ENCODE measurements around the gene RALGAPA2.

Gene RALGAPA2

DNA sequence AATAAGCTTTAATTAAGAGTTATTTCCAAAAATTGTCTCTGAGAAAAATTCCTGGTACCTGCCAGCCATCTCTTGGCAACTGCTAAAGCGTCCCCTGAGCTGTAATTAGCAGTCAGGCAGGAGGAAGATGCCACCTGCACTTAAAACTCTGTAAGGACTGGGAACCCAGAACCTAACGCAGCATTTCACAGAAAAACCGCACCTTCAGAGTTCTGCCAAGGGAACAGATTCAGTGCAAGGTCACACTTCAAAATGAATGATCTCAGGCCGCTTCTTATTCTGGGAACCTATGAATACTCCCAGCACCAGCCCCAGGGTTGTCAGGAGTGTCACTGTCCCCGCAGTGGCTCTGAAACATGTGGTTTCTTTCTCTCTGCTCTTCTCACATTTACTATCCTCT, 307.8 kb downstream of the RALGAPA2 start:
- no peak for DNase-seq (ENCODE audit: low spot score)

DNA sequence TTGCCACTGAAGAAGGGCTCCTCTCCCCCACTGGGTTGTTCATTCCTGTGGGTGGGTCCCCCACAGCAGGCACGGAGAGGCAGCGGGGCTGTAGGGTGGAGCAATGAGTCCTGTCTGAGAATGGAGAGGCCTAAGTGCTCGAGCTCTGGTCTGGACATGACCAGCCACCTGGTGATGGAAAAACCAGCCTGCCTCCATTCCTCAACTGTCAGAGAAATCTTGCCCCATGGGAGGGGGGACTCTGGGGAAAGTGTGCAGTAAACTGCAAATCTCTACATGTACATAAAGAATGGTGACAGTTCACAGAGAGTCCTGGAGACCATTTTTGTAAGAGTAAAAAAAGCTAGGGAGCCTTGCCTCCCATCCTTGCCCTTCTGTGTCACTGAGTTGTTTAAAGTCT, 310.5 kb downstream of the RALGAPA2 start:
- no peak for DNase-seq (ENCODE audit: low spot score)

DNA sequence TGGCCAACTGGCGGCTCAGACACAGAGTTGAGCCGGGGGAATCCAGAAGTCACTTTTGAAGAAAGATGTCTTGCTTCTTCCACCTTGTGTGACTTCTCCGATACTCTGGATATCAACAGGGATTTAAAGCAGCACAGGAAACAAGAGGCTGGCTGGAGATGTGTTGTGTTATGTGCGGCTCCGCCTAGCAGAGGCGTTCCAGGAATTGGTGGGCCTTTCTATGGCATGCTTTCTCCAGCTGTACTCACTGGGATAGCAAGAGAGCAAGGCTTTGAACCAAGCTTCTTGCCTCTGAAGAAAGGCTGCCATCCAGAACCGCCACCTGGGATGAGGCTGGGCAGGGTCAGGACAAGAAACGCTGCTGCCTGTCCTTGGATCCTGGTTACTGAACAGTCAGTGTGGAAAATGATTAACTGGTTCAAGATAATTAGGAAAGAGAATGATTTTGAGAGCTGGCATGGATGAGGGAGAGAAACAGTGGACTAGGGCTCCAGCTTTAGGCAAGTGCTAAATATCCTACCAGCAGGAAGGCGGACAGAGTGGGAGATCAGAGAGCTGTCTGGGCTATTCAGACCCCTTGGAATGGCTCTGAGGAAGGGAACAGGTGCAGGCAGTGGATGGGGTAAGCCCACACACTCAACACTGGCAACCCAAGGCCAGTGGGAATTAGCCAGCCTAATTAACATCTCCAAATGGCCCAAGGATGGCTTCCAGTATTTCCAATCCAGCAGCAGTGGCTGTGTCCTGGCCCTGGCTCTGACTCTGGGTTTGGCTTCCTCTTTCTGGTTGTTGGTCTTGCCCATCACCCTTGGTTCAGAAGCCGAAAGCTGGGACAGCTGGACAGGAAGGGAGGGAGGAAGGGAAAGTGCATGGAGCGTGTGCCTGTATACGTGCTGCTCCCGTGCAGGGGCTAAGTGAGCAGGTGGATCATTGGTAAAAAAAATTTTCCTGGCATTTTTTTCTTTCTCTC, 312.6 kb downstream of the RALGAPA2 start:
- no peak for DNase-seq (ENCODE audit: low spot score)

DNA sequence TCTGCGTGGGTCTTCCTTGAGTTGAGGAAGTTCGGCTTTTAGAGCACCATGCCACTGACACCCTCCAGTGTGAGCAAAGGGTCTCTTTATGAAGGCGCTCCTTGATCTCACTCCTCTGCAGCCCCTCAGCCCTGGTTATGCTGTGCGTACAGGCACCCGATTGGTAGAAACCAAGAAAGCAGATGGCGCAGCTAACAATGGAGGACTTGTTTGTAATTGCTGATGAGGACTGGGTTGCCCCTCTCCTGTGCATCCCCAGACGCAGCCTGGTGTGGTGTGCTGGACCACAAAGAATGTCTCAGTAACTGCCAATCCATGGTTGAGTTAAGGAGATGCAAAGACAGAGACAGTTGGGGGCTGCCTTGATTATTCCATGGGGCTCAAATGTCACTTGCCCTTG, 314.3 kb downstream of the RALGAPA2 start:
- no peak for DNase-seq (ENCODE audit: low spot score)

DNA sequence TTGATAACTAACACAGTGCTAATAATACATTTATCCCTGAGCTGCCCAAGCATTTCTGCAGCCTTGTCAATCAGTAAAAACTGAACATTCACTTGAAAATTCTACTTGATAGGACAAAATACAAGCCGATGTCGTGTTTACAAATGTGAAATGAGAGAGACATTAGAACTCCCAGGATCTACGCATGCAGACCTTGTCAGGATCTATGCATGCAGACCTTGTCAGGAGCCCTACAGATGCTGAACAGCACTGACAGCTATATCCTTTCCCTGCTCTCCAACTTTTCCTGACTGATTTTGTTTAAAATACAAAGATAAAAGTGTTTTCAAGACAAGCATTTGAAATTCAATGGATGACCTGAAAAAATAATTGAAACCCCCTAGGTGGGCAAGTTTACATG, 315.6 kb downstream of the RALGAPA2 start:
- no peak for DNase-seq (ENCODE audit: low spot score)

DNA sequence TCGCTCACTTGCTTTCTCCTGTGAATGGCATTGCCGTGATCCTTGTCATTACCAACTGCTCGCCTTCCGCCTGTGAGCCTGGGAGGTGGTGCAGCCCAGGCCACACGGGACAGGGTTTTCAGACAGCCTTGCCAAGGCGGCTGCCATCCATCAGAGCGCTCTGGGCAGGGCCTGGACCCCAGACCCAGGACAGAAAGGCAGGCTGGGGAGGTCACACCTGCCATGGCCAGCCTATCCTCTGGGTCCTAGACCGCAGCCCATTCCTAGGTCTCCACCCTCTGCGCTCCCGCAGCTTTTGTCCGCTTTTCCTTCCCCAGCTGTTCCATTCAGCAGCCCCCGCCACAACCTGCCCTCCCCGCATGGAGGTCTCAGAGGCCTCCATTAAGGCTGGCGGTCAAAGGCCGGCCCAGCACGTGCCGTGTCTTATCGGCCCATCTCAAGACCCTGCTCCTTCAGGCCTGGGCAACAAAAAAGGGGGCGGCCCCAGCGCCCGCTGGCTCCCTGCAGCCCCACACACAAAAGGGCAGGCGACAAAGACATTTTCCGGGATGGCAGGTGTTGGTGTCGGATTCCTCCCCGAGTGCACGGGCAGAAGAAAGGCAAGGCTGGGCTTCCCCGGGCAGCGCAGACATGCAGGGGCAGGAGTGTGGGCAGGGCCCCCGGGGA, 316.4 kb downstream of the RALGAPA2 start:
- no peak for DNase-seq (ENCODE audit: low spot score)

DNA sequence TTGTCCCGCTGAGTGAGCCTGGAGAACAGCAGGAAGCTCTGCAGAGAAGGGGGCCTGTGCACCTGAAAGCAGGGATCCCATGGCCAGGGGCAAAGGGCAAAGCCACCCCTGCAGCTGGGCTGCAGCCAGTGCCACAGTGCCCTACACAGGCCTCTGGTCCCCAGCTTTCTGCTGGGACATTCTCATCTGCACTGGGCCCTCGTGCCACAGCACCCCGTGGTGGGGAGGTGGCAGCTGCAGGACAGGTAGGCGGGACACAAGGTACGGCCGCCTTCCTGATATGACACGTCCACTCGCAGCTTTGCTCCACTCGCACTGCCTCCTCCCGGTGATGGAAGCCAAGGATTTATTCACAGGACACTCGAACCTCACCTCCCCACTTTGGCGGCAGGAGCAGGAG, 317.4 kb downstream of the RALGAPA2 start:
- no peak for DNase-seq (ENCODE audit: low spot score)

DNA sequence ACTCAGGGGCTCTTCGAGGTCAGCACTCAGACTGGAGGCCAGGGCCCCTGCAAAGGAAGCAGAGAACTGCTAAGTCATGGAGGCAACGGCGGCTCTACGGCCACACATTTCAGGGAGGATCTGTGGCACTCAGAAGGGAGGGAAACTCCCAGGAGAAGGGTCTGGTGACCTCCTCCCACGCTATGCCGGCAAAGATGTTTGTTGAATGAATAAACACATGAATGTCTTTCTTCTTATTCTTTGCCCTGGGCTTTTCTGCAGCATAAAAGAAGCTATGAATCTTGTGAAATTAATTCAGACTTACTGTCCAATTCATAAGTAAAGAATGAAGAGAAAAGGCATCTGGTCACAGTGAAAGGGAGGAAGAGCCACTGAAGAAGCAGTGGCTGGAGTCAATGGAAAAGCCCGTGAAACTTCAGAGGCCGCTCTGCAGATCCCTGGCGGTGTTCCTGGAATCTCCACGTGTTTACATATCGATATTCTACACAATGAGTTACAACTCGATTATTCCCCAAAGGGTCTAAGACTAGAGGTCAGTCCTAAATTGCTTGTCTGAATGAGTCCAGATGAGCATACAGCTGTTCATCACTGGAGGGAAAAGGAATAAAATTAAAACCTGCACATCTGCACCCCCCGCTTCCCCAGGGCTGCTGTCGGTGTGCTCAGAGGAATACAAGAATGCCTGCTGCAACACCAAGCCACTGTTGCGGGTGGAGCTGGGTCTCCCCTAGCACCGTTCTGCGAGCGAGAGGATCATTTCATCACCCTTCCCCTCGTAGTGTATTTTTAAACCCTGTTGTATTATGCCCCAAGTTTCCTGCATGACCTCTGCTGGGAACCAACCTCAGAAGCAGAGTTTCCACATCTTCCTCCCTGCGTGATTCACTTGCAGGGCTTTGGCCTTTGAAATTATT, 319.0 kb downstream of the RALGAPA2 start:
- no peak for DNase-seq (ENCODE audit: low spot score)

DNA sequence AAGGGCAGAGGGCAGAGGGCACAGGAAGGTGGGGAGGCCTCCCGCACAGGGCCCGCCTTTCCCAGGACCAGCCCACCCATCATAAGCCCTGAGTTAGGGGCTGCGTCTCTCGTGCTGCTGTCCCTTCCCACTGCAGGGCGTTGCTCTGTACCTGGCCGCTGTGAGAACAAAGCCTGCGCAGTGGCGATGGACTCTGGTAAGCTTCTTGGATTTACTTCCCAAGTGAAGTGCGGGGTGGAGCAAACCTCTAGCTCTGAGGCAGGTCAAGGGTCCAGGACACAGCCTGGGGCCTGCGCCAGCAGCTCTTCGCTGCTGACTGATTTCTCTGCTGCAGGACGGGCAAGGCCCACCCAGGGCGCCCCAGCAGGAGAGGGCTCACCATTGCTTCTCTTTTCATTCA, 320.7 kb downstream of the RALGAPA2 start:
- DNase-seq (ENCODE audit: low spot score): no peak

DNA sequence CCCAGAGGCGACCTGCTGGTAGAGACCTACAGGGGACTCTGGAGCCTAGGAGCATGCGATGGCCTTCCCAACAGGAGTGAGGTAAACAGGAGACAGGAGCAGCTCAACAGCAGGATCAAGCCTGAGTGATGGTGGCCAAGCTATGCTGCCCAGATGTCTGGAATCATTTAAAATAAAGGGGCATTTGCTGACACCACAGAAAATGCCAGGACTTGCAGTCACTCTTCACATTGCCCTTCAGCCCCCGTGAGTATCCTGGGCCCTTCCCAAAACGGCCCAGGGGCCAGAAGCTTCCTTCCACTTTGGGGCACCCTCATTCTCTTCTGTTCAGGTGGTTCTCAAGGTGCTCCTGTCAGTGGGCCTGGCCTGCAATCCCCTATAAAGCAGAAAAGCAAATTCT, 321.3 kb downstream of the RALGAPA2 start:
- DNase-seq (ENCODE audit: low spot score): no peak

DNA sequence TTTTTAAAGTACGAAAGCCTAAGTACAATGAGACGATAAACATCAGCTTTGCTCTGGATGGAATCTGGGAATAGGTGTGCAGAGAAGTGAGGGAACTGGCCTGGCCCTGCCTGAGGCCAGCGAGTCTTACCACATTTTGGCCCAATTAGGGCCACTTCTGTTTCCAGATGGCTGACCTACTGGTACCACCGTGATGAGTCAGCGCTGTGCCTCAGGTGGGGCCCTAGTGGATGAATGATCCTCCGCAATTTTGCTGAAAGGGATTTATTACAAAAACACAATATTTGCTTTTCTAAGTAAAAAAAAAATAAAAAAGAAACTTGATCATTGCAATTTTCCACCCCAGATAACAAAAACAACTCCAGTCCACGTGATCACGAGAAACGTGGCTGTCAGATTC, 322.1 kb downstream of the RALGAPA2 start:
- DNase-seq (ENCODE audit: low spot score): no peak

DNA sequence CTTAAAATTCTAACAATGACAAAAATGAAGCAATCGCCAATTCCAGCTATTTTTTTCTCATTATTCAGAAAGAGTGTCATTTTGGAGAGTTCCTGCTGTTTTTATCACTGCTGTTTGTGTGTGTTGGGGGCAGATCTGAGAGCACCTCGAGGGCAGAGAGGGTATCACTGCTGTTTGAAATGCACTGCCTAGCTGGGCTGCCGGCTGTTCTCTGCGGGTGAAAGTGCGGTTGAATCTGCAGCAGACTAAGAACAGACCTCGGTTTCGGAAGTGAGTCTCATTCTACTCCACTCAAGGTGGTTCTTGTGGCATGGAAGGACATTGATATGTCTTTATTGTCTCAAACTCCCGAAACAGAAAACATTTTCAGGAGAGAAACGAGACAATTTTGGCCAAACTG, 326.3 kb downstream of the RALGAPA2 start:
- no peak for DNase-seq (ENCODE audit: low spot score)

DNA sequence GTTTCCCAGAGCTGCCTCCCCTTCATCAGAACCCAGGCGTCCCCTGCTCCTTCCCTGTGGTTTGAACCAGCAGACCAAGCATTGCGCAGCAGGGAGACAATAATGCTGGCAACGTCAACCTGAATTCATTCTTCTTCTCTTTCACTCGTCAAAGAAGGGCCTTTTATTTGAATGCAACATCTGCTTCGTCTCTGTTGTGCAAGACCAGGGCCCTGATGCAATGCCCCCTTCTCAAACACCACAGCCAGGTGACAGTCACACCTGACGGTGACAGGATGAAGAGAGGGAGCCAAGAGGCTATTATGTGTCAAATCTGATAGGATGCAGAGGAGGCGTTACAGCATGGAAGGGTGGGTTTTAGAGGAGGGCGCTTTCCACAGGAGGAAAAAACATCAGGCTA, 336.6 kb downstream of the RALGAPA2 start:
- DNase-seq (ENCODE audit: low spot score): no peak

DNA sequence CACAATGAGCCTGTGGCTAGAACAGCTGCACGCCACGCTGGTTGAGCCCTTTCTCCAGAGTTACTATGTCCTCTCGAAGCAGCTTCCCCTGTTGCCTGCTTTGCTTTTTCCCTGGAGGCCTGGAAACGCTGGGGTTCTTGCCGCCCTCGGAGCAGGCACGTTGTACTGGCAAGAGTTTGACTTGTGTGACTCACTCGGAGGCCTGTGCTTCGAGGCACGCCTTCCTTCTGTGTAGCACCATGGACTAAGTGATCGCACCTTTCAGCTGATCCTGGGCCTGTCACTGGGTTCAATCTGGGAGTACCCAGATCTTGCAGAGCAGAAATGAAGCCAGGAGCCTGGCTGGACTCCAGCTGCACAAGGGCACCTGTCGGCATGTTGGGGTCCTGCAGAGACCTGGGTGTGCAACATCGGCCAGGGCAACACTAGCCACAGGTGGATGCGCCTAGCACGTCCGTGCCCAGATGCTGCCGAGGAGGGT, 339.3 kb downstream of the RALGAPA2 start:
- DNase-seq (ENCODE audit: low spot score): no peak

DNA sequence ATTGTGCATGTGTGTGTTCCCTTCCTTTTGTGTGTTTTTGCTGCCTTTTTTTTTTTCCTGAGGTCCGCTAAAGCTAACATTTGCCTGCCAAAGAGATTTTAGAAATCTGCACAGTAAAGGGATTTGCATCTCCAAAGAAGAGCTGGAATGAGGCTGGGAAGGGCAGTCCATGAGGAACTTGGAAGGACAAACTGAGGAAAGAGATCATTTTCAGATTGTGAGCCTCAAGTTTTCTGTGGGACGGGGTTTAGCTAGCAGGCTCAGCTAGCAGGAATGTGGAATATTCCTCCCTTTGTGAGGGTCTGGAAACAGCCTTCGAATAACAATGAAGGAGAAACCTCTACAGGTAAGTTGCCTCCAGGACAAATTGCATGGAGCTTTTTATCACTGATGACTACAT, 340.8 kb downstream of the RALGAPA2 start:
- no peak for DNase-seq (ENCODE audit: low spot score)

DNA sequence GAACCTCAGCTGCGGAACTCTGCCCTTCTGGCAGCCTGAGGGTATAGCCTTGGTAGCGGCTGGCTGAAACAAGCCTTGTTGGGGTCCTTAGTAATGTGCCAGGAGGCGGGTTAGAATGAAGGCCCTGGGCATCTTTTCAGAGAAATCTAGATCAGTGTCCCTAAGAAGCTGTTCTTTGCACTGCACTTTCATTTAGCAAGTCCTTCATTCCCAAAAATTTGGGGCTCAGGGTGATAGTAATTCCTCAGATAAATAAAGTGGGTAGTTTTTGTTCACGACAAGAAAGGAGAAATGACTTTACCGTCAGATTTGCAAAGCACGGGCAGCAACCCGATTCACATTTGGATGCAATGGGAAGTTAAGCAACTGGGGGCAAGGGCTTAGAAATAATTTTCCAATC, 341.4 kb downstream of the RALGAPA2 start:
- no peak for DNase-seq (ENCODE audit: low spot score)

DNA sequence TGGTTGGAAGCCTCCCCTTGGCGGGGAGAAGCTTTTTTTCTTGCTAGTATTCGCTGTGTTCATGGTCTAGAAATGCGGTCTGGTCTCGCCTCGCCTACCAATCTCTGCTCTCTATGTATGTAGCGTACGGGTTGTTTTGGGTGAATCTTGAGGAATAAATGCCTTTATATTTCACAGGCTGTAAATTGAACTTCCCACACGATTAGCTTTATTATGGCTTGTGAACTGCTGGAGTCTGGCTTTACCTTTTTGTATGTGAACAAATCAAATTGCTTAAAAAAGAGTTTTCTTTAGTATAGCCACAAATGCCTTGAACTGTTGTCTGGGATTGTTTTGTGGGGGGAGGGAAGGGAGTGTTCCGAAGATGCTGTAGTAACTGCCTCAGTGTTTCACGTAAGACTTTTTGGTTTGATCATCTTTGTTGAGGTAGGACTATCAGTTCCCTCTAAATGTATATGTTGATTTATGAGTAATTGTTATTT, 342.3 kb downstream of the RALGAPA2 start:
- DNase-seq (ENCODE audit: low spot score): no peak

DNA sequence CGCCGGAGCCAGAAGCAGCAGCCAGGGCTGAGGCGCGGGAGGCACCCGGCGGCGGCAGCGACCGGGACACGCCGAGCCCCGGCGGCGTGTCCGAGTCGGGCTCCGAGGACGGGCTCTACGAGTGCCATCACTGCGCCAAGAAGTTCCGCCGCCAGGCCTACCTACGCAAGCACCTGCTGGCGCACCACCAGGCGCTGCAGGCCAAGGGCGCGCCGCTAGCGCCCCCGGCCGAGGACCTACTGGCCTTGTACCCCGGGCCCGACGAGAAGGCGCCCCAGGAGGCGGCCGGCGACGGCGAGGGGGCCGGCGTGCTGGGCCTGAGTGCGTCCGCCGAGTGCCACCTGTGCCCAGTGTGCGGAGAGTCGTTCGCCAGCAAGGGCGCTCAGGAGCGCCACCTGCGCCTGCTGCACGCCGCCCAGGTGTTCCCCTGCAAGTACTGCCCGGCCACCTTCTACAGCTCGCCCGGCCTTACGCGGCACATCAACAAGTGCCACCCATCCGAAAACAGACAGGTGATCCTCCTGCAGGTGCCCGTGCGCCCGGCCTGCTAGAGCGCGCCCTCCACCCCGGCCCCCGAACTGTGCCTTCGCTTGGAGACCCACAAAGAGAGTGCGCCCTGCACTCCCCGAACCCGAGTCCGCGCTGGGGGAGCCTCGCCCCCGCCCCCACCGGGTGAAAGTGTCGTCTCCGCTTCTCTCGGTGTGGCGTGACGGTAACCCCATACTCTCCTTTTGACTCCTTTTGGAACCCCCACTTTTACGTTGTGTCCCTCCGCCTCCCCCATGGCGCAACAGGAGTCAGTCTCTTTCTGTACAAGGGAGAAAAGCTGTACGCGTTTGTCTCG, 343.0 kb downstream of the RALGAPA2 start:
- no peak for DNase-seq (ENCODE audit: low spot score)

DNA sequence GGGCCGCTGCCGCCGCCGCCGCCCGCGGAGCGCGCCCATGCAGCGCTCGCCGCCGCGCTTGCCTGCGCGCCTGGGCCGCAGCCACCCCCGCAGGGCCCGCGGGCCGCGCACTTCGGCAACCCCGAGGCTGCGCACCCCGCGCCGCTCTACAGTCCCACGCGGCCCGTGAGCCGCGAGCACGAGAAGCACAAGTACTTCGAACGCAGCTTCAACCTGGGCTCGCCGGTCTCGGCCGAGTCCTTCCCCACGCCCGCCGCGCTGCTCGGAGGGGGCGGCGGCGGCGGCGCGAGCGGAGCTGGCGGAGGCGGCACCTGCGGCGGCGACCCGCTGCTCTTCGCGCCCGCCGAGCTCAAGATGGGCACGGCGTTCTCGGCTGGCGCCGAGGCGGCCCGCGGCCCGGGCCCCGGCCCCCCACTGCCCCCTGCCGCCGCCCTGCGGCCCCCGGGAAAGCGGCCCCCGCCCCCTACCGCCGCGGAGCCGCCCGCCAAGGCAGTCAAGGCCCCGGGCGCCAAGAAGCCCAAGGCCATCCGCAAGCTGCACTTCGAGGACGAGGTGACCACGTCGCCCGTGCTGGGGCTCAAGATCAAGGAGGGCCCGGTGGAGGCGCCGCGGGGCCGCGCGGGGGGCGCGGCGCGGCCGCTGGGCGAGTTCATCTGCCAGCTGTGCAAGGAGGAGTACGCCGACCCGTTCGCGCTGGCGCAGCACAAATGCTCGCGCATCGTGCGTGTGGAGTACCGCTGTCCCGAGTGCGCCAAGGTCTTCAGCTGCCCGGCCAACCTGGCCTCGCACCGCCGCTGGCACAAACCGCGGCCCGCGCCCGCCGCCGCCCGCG, 343.8 kb downstream of the RALGAPA2 start:
- DNase-seq (ENCODE audit: low spot score): no peak
